ENCODE results near the gene DCAF6.

DNA sequence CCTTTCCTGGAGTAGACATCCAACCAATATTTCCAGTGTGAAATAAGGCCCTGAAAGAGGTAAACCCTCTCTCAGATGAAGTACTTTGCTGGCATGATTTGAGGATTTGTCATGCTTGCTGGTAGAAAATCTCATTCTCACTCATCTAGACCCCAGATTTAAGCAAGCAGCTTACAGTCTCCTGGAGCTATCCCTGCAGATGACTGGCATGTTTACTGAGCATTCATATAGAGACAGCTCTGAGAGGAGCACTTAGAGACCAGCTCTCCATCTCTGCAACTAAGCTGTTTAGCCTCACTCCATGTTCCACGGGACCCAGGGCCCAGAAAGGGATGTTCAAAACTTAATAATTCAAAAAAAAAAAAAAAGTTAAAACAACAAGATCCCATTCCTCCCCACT is 166.0 kb downstream of the DCAF6 start:
- no peak for TF ChIP-seq POLR2A (IDR thresholded peaks at IDR 0.05)
- TF ChIP-seq, protein P1, sequence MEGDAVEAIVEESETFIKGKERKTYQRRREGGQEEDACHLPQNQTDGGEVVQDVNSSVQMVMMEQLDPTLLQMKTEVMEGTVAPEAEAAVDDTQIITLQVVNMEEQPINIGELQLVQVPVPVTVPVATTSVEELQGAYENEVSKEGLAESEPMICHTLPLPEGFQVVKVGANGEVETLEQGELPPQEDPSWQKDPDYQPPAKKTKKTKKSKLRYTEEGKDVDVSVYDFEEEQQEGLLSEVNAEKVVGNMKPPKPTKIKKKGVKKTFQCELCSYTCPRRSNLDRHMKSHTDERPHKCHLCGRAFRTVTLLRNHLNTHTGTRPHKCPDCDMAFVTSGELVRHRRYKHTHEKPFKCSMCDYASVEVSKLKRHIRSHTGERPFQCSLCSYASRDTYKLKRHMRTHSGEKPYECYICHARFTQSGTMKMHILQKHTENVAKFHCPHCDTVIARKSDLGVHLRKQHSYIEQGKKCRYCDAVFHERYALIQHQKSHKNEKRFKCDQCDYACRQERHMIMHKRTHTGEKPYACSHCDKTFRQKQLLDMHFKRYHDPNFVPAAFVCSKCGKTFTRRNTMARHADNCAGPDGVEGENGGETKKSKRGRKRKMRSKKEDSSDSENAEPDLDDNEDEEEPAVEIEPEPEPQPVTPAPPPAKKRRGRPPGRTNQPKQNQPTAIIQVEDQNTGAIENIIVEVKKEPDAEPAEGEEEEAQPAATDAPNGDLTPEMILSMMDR (IDR thresholded peaks at IDR 0.05) = no peak

Measured in vagina (tissue), 2 donors.